Measurements from ENCODE around the gene ABCB10.

DNA sequence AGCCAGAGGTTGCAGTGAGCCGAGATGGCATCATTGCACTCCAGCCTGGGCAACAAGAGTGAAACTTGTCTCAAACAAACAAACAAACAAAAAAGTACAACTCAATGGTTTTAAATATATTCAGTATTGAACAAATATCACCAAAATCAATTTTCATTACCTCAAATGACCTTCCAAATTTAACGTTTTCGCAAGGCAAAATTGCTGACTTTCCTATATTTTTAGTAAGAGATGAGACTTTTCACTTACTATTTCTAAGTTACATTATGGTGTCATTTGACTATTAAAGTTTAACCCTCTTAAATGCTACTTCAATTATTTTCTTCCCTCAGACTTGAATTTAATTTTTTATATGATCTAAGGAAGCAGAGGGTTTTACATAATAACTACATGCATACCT, 23.0 kb upstream of the ABCB10 start:
- TF ChIP-seq, protein P1, sequence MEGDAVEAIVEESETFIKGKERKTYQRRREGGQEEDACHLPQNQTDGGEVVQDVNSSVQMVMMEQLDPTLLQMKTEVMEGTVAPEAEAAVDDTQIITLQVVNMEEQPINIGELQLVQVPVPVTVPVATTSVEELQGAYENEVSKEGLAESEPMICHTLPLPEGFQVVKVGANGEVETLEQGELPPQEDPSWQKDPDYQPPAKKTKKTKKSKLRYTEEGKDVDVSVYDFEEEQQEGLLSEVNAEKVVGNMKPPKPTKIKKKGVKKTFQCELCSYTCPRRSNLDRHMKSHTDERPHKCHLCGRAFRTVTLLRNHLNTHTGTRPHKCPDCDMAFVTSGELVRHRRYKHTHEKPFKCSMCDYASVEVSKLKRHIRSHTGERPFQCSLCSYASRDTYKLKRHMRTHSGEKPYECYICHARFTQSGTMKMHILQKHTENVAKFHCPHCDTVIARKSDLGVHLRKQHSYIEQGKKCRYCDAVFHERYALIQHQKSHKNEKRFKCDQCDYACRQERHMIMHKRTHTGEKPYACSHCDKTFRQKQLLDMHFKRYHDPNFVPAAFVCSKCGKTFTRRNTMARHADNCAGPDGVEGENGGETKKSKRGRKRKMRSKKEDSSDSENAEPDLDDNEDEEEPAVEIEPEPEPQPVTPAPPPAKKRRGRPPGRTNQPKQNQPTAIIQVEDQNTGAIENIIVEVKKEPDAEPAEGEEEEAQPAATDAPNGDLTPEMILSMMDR (IDR thresholded peaks at IDR 0.05): no peak
- no peak for TF ChIP-seq POLR2AphosphoS5 (IDR thresholded peaks at IDR 0.05; ENCODE audit: low read depth, low read length)
- TF ChIP-seq, protein P2, sequence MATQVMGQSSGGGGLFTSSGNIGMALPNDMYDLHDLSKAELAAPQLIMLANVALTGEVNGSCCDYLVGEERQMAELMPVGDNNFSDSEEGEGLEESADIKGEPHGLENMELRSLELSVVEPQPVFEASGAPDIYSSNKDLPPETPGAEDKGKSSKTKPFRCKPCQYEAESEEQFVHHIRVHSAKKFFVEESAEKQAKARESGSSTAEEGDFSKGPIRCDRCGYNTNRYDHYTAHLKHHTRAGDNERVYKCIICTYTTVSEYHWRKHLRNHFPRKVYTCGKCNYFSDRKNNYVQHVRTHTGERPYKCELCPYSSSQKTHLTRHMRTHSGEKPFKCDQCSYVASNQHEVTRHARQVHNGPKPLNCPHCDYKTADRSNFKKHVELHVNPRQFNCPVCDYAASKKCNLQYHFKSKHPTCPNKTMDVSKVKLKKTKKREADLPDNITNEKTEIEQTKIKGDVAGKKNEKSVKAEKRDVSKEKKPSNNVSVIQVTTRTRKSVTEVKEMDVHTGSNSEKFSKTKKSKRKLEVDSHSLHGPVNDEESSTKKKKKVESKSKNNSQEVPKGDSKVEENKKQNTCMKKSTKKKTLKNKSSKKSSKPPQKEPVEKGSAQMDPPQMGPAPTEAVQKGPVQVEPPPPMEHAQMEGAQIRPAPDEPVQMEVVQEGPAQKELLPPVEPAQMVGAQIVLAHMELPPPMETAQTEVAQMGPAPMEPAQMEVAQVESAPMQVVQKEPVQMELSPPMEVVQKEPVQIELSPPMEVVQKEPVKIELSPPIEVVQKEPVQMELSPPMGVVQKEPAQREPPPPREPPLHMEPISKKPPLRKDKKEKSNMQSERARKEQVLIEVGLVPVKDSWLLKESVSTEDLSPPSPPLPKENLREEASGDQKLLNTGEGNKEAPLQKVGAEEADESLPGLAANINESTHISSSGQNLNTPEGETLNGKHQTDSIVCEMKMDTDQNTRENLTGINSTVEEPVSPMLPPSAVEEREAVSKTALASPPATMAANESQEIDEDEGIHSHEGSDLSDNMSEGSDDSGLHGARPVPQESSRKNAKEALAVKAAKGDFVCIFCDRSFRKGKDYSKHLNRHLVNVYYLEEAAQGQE (IDR thresholded peaks at IDR 0.05; ENCODE audit: insufficient read depth in 1 of 2, low read depth in 2 of 2, low read length in 1 of 2): no peak
- no peak for TF ChIP-seq TCF7L2 (IDR thresholded peaks at IDR 0.05; ENCODE audit: low read depth, low read length)
